ENCODE results near the gene NRF1.
"Not testable (repeated sequence)": the region's sequence is repeated elsewhere in the genome, so short reads cannot be mapped to it uniquely, and the experiment has no call there.

NRF1 gene

DNA sequence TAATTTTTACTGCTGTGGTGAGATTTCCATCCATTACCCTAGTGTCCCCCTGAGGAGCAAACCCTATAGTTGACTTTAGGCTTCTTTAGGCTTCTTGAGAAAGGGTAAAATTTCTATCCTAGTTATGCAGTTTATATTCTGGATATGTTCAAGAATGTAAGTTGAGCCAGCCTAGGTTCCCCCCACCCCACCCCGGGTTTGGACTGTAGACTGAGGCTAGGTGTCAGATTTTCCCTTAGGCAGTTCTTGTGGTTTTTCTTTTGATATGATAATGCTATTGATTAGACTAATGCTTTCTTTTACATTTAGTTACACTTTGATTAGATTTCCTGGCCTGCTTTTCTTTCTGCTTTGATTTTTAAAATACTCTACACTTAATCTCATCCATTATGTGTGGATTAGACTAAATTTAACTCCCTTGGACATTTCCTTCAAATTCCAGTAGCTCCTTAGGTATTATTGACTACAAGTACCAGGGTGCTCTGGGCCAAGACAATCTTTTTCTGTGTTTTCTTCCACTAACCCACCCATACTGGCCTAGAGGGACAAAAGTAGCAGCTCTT, 37.7 kb downstream of the NRF1 start:
- no peak for DNase-seq

DNA sequence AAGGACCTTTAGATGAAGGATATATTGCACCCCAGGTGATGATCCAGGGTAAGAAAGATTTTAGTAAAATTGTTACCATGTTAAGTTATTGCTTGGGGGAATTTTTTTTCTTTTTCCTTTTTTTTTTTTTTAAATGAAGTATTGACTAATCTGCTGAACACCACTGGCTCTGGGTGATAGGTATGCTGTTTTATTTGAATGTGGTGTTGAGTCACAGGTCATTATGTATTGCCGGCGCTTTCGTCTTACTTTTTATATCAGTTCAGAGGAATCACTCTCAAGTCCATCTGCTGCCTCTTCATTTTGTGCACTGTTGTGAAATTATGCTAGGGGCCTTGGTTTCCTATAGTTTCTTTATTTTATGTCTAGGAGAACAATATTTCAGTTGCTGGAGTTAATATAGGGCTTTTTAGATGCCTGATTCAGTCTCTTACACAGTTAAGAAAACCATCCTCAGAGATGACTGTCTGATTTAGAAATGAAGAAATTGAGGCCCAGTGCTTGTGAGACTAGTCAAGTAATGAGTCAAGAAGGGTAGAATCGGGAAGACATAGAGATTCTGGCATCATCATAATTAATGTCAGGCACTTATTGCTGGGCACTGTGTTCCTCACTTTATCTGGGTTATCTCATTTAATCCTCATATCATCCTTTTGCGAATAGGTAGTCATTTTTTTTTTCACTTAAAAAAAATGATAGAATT, 38.7 kb downstream of the NRF1 start:
- DNase-seq, result no peak

DNA sequence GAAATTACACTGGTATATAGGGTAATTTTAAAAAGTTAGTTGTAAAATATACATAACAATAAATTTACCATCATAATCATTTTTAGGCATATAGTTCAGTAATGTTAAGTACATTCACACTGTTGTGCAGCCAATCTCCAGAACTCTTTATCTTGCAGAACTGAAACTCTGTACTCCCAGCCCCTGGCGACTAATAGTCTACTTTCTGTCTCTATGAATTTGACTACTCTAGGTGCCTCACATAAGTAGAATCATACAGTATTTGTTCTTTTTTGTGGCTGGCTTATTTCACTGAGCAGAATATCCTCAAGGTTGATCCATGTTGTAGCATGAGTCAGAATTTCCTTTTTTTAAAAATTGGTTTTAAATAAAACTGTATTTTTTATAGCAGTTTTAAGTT, 41.4 kb downstream of the NRF1 start:
- no peak for DNase-seq

DNA sequence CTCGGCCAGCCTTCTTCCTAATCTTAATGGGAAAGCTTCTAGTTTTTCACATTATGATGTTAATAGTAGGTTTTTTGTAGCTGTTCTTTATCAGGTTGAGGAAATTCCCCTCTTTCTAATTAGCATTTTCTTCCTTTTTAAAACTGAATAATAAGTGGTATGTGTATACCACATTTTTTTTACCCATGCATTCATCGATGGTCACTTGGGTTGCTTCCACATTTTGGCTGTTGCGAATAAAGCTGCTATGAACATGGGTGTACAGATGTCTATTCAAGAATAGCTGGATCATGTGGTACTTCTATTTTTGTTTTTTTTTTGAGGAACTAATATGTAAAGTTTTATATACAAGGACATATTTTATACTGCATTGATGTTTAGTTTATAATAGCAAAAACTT, 44.3 kb downstream of the NRF1 start:
- DNase-seq, result no peak

DNA sequence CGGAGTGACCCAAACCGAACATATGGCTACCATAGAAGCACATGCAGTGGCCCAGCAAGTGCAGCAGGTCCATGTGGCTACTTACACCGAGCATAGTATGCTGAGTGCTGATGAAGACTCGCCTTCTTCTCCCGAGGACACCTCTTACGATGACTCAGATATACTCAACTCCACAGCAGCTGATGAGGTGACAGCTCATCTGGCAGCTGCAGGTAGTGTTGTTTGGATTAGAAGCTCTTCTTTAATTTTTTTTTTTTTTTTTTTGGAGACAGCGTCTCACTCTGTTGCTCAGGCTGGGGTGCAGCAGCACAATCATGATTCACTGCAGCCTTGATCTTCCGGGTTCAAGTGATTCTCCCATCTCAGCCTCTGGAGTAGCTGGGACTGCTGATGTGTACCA, 45.8 kb downstream of the NRF1 start:
- no peak for DNase-seq

DNA sequence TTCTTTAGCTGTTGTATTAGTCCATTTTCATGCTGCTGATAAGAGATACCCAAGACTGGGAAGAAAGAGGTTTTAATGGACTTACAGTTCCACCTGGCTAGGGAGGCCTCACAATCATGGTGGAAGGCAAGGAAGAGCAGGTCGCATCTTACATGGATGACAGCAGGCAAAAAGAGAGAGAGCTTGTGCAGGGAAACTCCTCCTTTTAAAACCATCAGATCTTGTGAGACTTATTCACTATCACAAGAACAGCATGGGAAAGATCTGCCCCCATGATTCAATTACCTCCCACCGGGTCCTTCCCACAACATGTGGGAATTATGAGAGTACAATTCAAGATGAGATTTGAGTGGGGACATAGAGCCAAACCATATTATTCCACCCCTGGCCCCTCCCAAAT, 48.4 kb downstream of the NRF1 start:
- not testable (repeated sequence) for DNase-seq

DNA sequence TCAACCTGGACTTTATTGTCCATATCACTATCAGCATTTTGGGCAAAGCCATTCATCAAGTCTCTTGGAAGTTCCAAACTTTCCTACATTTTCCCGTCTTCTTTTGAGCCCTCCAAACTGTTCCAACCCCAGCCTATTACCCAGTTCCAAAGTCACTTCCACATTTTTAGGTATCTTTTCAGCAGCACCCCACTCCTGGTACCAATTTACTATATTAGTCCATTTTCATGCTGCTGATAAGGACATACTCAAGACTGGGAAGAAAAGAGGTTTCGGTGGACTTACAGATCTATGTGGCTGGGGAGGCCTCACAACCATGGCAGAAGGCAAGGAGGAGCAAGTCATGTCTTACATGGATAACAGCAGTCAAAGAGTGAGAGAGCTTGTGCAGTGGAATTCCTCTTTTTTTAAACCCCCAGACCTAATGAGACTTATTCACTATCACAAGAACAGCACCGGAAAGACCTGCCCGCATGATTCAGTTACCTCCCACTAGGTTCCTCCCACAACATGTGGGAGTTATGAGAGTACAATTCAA, 50.2 kb downstream of the NRF1 start:
- DNase-seq, result no peak

DNA sequence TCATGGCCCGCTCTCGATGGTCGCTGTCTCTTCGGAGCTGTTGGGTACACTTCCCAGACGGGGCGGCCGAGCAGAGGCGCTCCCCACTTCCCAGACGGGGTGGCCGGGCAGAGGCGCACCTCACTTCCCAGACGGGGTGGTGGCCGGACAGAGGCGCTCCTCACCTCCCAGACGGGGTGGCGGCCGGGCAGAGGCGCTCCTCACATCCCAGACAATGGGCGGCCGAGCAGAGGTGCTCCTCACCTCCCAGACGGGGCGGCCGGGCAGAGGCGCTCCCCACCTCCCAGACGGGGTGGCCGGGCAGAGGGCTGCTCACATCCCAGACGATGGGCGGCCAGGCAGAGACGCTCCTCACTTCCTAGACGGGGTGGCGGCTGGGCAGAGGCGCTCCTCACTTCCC, 51.7 kb downstream of the NRF1 start:
- DNase-seq, result not testable (repeated sequence)

DNA sequence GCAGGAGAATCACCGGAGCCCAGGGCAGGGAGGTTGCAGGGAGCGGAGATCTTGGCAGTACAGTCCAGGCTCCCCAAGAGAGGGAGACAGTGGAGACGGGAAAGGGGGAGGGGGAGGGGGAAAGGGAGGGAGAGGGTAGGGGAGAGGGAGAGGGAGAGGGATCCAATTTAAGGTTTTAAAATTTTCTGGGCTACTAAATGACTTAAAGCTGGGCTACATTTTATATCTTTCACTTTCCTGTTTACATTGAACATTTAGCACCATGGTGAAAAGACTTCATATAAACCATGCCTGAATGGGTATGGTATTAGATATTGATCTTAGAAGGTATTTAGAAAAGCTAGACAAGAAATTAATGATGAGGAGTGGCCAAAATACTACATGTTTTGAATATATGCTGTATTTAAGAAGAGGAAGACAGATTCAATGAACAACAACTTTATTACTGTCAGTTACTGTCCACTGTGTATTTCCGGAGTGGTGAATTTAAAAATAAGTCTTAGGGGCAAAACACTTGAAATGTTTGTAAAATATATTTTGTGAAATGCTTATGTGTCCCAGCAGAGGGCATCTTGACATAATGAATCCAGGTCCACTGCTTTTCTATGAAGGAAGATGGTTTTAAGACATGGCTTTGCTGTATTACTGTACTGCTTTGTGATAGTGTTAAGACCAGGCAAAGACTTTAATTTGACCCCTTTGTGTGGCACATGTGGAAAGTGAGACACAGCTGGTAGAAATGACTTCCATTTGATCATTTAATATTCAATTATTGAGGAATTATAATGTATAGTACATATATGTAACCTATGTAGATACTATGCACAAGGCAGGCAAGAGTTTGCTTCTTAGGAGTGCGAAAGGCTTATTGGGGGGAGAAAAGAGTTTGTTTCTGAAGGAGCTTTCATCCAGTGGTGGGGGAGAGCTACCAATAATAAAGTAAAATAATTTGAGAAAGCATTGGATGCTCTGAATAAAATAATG, 52.8 kb downstream of the NRF1 start:
- DNase-seq, result peak; percentile 59 to 65

DNA sequence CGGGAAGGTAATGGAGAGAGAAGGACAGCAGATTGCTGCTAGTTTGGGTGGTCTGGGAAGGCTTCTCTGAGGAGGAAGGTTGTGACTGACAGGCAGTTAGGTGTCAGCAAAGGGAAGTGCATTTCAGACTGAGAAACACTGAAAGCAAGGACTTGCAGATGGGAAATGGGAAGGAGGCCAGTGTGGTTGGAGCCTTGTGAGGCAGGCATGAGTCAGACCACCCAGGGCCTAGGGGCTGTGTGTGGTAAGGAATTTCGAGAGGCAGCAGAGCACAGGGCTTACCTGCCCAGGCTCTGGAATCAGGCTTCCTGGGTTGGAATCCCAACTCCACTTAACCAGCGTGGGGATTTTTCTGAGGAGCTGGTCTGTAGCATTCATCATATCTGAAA, 53.5 kb downstream of the NRF1 start:
- peak in 1 of 2 experiments; percentile 3 for DNase-seq

DNA sequence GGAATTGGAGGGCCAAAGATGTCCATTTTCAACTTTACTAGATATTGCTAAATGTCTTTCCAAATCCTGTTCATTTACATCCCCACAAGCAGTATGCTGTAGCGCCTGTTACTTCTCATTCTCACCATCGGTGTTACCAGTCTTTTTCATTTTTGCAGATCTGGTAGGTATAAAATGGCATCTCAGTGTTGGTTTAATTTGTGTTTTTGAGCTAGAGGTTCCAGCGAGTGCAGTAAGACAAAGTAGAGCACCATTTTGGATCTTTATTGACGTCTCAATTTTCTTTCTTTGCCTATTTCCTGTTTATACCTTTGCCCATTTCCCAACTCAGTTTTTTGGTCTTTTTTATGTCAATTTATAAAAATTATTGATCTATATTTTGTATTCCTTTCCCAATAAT, 55.6 kb downstream of the NRF1 start:
- no peak for DNase-seq

DNA sequence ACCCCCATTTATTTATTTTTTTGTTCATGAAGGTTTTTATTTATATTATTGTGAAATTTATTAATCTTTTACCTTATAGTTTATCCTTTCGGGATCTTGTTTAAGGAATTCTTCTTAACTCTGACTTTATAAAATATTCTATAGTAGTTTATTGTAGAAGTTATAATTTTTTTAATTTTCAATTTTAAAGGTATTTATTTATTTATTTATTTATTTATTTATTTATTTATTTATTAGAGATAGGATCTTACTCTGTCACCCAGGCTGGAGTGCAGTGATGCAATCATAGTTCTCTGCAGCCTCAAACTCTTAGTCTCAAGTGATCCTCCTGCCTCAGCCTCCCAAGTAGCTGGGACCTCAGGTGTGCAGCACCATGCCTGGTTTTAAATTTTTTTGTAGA, 56.0 kb downstream of the NRF1 start:
- DNase-seq, result no peak

DNA sequence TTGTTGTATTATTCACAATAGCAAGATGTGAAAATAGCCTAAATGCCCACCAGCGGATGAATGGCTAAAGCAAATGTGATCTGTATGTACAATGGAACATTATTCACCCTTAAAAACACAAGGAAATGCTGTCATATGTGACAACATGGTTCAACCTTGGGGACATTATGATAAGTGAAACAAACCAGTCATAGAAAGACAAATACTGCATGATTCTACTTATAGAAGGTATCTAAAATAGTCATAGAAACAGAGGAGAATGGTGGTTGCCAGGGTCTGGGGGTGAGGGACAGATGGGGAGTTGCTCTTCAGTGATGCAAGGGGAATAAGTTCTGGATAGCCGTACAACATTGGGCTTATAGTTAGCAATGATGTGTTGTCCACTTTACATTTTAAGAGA, 58.4 kb downstream of the NRF1 start:
- no peak for DNase-seq

DNA sequence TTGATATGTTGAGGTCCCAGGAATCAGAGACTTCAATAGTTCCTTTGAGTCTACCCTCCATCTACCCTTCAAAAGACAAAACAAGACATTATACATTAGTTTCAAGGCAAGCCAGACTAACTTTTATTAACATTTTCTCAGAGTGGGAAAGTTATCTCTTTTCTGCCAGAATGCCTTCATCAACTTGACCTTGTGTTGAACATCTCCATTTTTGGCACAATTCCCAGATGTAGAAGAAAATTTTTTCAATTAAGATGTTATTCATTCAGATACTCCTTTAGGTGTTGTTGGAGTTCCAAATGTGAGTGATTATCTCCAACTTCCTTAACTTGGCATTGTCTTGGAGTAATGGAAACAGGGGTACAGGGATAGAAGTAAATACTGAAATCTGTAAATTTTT, 59.1 kb downstream of the NRF1 start:
- DNase-seq, result no peak

DNA sequence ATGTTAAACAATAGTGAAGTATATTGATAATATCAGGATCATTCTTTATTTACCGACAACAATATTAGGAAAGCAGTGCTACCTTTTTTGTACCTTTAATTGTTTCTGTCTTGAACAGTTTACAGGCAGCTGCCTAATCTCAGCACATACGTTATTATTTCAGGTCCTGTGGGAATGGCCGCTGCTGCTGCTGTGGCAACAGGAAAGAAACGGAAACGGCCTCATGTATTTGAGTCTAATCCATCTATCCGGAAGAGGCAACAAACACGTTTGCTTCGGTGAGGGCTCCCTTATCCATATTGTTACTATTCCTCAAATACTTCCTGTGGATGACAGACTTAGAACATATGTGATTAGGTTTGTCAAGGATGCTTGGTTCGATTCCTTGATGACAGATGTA, 59.7 kb downstream of the NRF1 start:
- DNase-seq, result no peak

DNA sequence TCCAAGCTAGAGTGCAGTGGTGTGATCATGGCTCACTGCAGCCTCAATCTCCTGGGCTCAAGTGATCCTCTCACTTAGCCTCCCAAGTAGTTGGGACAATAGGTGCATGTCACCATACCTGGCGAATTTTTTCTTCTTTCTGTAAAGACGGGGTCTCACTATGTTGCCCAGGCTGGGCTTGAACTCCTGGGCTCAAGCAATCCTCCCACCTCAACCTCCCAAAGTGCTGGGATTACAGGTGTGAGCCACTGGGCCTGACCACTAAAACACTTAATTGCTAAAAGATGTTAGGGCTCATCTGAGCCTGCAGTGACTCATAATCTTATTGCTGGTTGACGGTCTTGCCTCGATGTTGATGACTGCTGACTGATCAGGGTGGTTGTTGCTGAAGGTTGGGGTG, 63.0 kb downstream of the NRF1 start:
- DNase-seq, result not testable (repeated sequence)

DNA sequence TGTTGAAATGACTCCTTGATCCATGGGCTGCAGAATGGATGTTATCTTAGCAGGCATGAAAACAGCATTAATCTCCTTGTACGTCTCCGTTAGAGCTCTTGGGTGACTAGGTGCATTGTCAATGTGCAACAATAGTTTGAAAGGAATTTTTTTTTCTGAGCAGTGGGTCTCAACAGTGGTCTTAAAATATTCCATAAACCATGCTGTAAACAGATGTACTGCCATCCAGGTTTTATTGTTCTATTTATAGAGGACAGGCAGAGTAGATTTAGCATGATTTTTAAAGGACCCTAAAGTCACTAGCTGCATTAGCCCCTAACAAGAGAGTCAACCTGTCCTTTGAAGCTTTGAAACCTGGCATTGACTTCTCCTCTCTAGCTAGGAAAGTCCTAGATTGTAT, 64.0 kb downstream of the NRF1 start:
- no peak for DNase-seq

DNA sequence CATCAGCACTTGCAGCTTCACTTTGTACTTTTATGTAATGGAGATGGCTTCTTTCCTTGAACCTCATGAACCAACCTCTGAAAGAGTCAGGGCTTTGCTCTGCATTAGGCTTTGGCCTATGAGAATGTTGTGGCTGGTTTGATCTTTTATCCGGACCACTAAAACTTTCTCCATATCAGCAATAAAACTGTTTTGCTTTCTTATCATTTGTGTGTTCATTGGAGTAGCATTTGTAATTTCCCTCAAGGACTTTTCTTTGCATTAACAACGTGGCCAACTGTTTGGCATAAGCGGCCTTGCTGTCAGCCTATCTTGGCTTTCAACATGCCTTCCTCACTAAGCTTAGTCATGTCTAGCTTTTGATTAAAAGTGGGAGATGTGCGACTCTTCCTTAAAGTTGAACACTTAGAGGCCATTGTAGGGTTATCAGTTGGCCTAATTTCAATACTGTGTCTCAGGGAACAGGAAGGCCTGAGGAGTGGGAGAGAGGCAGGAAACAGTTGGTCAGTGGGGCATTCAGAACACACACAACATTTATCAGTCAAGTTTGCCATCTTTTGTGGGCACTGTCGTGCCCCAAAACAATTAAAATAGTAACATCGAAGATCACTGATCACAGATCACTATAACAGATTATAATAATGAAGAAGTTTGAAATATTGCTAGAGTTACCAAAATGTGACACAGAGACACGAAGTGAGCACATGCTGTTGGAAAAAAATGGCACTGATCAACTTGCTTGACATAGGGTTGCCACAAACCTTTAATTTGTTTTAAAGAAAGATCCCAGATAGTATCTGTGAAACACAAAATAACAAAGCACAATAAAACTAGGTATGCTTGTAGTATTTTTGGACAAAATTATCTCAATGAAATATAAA, 64.7 kb downstream of the NRF1 start:
- no peak for DNase-seq

DNA sequence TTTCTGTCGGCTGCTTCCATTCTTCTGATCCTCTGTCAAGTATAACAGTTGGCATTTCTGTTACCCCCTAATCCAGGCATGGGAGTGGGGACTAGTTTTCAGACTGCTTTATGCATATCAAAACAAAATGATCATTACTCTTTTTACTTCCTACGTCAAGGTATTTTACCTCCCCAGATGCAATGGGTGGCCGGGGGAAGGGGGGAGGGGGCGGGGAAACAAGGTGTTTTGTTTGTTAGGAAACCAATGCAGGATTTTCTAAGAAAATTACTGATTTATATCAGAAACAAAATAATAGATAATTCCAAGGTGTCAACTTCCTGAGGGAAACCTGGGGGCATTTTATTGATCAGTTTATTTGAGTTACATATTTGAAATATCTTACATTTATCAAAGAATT, 66.3 kb downstream of the NRF1 start:
- no peak for DNase-seq

DNA sequence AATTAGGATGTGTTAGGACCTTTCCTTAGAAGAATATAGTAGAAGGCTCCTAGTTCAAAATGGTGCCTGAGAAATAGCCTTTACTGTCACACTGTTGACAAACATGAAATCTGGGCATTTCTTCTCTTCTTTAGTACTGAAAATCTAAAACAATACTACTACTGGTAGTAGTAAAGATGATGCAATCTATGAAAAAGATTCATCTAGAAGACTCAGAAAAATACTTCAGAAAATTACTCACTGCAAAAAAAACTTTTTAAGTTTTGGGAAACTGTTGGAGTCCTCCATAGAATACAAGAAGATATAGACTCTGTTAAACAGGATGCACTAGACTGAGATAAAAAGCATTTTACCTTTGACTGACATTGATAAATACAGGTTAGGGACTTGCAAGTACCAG, 67.1 kb downstream of the NRF1 start:
- DNase-seq, result no peak

DNA sequence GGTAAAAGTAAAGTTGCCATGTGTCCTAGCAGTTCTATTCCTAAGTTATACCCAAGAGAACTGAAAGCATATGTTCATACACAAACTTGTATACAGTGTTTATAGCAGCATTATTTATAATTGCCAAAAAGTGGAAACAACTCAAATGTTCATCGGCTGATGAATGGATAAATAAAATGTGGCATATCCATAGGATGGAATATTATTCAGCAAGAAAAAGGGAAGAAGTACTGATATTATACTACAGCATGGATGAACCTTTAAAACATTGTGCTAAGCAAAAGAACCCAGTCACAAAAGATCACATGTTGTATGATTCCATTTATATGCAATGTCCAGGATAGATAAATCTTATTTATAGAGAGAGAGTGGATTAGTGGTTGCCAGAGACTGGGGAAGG, 68.9 kb downstream of the NRF1 start:
- no peak for DNase-seq

DNA sequence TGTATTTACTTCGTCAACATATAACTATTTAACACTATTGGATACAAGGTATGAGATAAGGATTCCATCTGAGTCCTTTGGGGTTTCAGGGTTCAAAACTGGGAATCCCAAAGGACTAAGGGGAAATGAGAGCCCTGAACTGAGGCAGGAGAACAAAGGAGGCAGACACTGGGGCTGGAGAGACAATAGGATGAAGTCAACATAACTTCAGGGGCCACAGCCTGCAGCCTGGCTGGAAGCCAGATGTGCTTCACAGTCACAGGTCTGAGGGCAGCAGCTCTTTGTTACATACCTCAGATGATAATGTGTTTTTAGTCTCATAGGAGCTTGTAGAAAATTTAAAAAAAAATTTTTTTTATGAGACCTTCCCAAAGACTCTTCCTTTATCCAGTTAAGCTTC, 73.3 kb downstream of the NRF1 start:
- DNase-seq, result no peak

DNA sequence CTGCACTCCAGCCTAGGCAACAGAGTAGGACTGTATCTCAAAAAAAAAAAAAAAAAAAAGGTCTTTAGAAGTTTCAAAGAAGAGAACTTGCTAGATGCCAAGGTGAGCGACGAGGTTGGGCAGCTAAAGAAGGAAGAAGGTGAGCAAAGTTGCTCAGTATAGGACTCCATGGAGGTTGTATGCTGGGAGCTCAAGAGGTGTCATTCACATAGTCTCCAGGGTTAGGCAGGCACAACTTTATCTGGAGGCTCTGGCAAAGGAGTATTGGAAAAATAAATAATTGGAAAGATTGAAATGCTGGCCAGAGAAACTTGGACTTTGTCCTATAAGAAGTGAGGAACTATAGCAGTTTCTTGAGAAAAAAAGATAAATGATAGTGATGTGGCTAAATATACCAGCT, 74.5 kb downstream of the NRF1 start:
- no peak for DNase-seq
